ENCODE measurements around the gene LITAFD.
A peak's percentile ranks its signal among the peaks of the same experiment; 100 is the strongest.

The LITAFD gene

GRCh38 chr16:8920645-8921346 lies 38.6 kb downstream of the LITAFD start:
- no peak for TF ChIP-seq GATA1 (IDR thresholded peaks at IDR 0.05; ENCODE audit: low read depth, low read length)
- no peak for TF ChIP-seq POLR2A (IDR thresholded peaks at IDR 0.05; ENCODE audit: low read length)
- DNase-seq, result no peak

GRCh38 chr16:8921347-8921984 lies 39.3 kb downstream of the LITAFD start:
- TF ChIP-seq POLR2A (IDR thresholded peaks at IDR 0.05; ENCODE audit: low read length), result no peak
- no peak for TF ChIP-seq GATA1 (IDR thresholded peaks at IDR 0.05; ENCODE audit: low read depth, low read length)
- no peak for DNase-seq

GRCh38 chr16:8923199-8923598 lies 41.0 kb downstream of the LITAFD start:
- no peak for DNase-seq
- TF ChIP-seq POLR2A (IDR thresholded peaks at IDR 0.05; ENCODE audit: low read length) (no peak), GATA1 (IDR thresholded peaks at IDR 0.05; ENCODE audit: low read depth, low read length) (no peak)

- DNase-seq, result no peak
- no peak for TF ChIP-seq GATA1 (IDR thresholded peaks at IDR 0.05; ENCODE audit: low read depth, low read length)
Observed at GRCh38 chr16:8924214-8924613, 42.1 kb downstream of the LITAFD start.

GRCh38 chr16:8925455-8925854 lies 43.3 kb downstream of the LITAFD start:
- no peak for TF ChIP-seq GATA1 (IDR thresholded peaks at IDR 0.05; ENCODE audit: low read depth, low read length)
- no peak for TF ChIP-seq POLR2A (IDR thresholded peaks at IDR 0.05; ENCODE audit: low read length)
- DNase-seq, result no peak

- TF ChIP-seq GATA1 (IDR thresholded peaks at IDR 0.05; ENCODE audit: low read depth, low read length) (no peak), POLR2A (IDR thresholded peaks at IDR 0.05; ENCODE audit: low read length) (no peak)
- DNase-seq, result no peak
Observed at GRCh38 chr16:8926827-8927226, 44.7 kb downstream of the LITAFD start.

DNA sequence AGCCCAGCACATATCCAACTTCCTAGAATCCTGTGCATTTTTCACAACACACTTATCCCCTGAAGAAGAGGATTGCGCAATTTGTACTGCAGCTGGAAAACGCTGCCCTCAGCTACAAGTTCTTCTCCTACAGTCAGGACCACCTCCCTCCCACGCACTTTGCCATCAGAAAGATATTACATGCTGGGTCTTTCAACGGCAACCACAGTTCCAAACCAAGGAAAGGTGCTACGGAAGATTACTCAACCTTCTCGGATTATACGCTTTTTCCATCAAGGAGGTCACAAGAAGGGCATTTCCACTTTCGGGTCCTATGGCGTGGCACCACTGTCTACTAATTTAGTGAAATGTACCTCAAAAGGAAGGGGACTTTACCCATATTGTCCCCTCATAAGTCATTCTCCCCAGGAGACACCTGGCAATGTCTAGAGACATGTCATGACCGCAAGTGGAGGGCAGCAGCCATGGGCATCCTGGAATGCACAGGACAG lies 46.4 kb downstream of the LITAFD start:
- TF ChIP-seq GATA1 (IDR thresholded peaks at IDR 0.05; ENCODE audit: low read depth, low read length), result no peak
- no peak for TF ChIP-seq POLR2A (IDR thresholded peaks at IDR 0.05; ENCODE audit: low read length)
- DNase-seq, result no peak

DNA sequence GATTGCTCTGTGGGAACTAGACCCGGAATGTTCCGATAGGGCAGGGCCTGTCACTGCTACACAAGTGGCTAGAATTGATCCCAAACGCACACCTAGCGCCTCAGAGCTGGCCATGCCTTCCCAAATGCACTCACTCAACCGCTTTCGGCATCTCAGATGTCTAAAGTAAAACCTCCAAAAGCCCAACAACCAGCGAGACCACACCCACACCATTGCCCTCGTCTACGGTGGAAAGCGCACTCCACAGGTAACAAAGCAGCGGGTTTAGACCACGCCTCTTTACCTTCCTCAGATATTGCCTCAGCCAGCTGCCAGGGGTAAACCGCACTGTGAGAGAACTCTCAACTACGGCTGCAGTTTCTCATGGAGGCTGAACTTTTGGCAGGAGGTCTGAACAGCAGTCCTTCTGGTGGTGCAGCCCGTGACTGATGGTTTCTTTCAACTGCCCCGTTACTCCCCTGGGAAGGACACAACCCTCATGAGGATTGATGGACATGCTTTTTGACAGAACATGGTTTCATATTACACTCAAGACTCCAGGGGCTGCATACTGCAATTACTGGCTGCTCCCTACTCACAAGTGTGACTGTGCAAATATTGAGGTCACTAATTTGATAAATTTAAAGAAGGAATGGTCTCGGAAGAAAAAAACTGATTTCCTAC lies 47.1 kb downstream of the LITAFD start:
- TF ChIP-seq GATA1 (IDR thresholded peaks at IDR 0.05; ENCODE audit: low read depth, low read length) (no peak), POLR2A (IDR thresholded peaks at IDR 0.05; ENCODE audit: low read length) (no peak)
- no peak for DNase-seq

DNA sequence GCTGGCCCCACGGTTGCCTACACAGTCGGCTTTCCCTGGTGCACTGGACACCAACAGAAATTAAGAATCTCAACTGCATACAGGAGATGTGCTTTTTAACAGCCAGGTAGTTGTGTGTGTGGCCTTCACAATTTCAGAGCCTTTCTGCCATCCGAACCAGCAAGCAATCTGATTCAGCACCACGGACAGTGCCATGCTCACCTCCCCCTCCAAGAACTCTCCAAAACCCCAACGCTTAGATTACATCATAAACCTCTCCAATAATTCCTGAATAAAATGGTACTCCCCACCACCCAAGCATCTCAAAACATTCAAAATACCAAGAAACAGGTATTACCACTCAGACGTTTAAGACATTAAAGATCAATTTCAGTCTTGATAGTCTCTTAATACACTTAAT lies 49.7 kb downstream of the LITAFD start:
- TF ChIP-seq GATA1 (IDR thresholded peaks at IDR 0.05; ENCODE audit: low read depth, low read length) (no peak), POLR2A (IDR thresholded peaks at IDR 0.05; ENCODE audit: low read length) (no peak)
- peak; percentile 59 to 71 for DNase-seq

- TF ChIP-seq GATA1 (IDR thresholded peaks at IDR 0.05; ENCODE audit: low read depth, low read length), result no peak
- no peak for TF ChIP-seq POLR2A (IDR thresholded peaks at IDR 0.05; ENCODE audit: low read length)
- DNase-seq, result no peak
Observed at GRCh38 chr16:8934601-8935000, 52.5 kb downstream of the LITAFD start.
